Amygdala (tissue), 56 donors: Measurements from ENCODE around the gene PHLDB2.

ENCODE experiments used
- DNase-seq, 56 donors: peaks; one replicate each; lab custom pipeline; 2025; lab: John Stamatoyannopoulos, UW

The PHLDB2 gene

DNA sequence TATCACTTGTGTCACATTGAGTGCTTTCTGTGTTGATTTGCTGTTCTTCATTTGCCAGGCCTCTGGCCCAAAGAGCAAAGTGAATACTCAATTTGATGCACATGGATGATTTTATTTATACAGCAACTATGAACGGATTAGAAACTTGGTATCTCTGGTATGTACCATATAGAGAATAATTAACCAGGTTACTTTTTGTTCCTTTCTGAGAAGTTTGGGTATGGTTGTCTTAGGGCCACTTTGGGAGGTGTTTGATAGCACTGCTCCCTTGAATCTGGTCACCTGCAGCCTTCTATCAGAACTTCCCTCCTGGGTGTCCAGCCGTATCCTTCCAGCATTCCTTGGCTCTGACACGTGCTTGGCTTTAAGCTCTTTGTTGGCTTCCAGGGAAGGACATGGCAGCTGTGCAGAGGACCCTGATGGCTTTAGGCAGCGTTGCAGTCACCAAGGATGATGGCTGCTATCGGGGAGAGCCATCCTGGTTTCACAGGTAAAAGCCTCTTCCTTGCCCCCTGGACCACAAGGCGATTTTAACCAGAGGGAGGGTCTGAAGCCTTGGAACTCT, 152.4 kb downstream of the PHLDB2 start:
- DNase-seq, result no peak

- no peak for DNase-seq
These were observed 153.3 kb downstream of the PHLDB2 start for GRCh38 chr3:112012205-112012992.

- DNase-seq, result peak in 42 of 56 donors; percentile 6 to 71 (median 41)
These were observed 154.2 kb downstream of the PHLDB2 start for GRCh38 chr3:112013058-112013783.

- no peak for DNase-seq
These were observed 154.7 kb downstream of the PHLDB2 start for GRCh38 chr3:112013784-112014143.

DNA sequence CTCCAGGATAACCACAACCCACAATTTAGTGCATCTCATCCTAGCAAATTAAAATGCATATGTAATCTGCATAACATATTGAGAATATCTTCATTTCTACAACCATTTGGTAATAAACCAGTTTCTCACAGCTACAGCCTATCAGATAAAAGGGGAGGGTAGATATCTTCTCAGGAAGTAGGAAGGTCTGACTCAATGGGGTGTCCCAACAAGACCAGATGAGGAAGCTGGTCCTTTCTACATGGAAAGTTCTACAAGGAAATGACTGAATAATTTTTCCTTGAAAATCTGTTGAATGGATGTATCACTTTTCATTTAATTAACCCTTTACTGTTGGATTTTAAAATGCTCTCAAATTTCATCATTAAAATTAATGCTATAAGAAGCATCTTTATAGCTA, 158.0 kb downstream of the PHLDB2 start:
- DNase-seq, result no peak

DNA sequence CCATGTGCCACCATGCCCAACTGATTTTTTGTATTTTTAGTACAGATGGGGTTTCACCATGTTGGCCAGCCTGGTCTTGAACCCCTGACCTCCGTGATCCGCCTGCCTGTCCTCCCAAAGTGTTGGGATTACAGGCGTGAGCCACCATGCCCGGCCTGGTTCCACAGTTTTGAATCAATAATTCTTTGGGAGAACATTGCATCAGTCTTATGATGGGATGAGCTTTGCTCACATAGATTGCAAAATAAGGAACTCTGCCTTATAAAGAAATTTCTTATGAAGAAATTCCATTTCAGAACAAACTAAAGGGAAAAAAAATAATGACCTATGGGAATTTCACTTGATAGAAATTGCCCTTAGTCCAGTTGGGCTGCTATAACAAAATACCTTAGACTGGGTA, 159.6 kb downstream of the PHLDB2 start:
- DNase-seq, result no peak

DNA sequence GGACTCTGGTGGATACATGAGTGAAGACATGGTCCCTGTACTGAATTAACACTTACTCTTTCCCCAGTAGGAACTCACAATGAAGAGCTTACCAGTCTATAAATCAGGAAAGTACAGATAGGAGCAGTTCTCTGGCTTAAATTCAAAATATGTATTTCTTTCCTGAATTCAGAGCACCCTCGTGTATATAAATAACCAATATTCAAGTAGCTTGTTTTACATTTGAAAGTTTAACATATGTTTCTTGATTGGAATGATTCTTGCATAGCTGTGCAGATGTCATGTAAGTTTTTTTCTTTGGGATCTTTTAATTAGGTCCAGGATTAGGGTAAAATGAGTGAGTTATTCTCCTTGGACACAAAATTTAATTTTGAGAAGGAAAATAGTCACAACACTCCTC, 160.7 kb downstream of the PHLDB2 start:
- DNase-seq, result no peak

- no peak for DNase-seq
These were observed 161.6 kb downstream of the PHLDB2 start for GRCh38 chr3:112020674-112021085.
